Hepatocyte (in vitro differentiated cells): ENCODE results near the gene MYOD1. TPM values are rescaled to one million over a fixed set of nuclear protein-coding genes. Genes with fewer than 3 reads are reported as not detected.

ENCODE experiments used
- DNase-seq: peaks from one replicate; pipeline ENCODE4 v3.0.0-alpha.2; 2016; ENCODE audit warnings: low spot score
- H2AFZ ChIP-seq: fragments of 200-600 bp; sonication (generic); 2 replicates; pipeline ENCODE4 v1.6.0; 2016; ENCODE audit warnings: antibody characterized with exemption, mild to moderate bottlenecking
- H3K27ac ChIP-seq: fragments of 200-600 bp; sonication (generic); 2 replicates; pipeline ENCODE4 v1.5.1; 2016; ENCODE audit warnings: mild to moderate bottlenecking
- H3K27me3 ChIP-seq: fragments of 200-600 bp; sonication (generic); 2 replicates; pipeline ENCODE4 v1.6.1; 2016
- H3K36me3 ChIP-seq: fragments of 200-600 bp; sonication (generic); replicated peaks from 2 replicates; pipeline ENCODE4 v1.5.1; 2016; ENCODE audit warnings: low read depth; ENCODE audit not compliant: insufficient read depth
- H3K4me1 ChIP-seq: fragments of 200-600 bp; sonication (generic); 2 replicates; pipeline ENCODE4 v1.5.1; 2016; ENCODE audit warnings: mild to moderate bottlenecking, moderate library complexity; ENCODE audit not compliant: insufficient read depth
- H3K4me2 ChIP-seq: fragments of 200-600 bp; sonication (generic); 2 replicates; pipeline ENCODE4 v1.6.0; 2016
- H3K4me3 ChIP-seq: fragments of 200-600 bp; sonication (generic); 2 replicates; pipeline ENCODE4 v1.5.1; 2016; ENCODE audit warnings: mild to moderate bottlenecking
- H3K79me2 ChIP-seq: fragments of 200-600 bp; sonication (generic); 2 replicates; pipeline ENCODE4 v1.6.0; 2017; ENCODE audit warnings: mild to moderate bottlenecking
- H3K9me2 ChIP-seq: fragments of 200-600 bp; sonication (generic); replicated peaks from 2 replicates; pipeline ENCODE4 v1.6.0; 2017; ENCODE audit warnings: mild to moderate bottlenecking; ENCODE audit not compliant: insufficient read depth
- H3K9me3 ChIP-seq: fragments of 200-600 bp; sonication (generic); 2 replicates; pipeline ENCODE4 v1.5.1; 2016; ENCODE audit warnings: low read depth, mild to moderate bottlenecking
- H4K20me1 ChIP-seq: fragments of 200-600 bp; sonication (generic); 2 replicates; pipeline ENCODE4 v1.6.0; 2016; ENCODE audit warnings: mild to moderate bottlenecking; ENCODE audit not compliant: insufficient read depth, poor library complexity, severe bottlenecking
- EZH2 ChIP-seq: fragments of 200-600 bp; sonication (generic); IDR thresholded peaks from 2 replicates; pipeline ENCODE4 v1.6.1; 2016; ENCODE audit warnings: antibody characterized with exemption, mild to moderate bottlenecking, borderline replicate concordance
- EZH2phosphoT487 ChIP-seq: fragments of 200-600 bp; sonication (generic); IDR thresholded peaks from one replicate; pipeline ENCODE4 v1.6.1; 2018; ENCODE audit warnings: antibody characterized with exemption, mild to moderate bottlenecking, low read depth, moderate library complexity; ENCODE audit not compliant: unreplicated experiment, severe bottlenecking
- WGBS: methylation state at CpG from one replicate; pipeline ENCODE4 v1.1.6; 2016; ENCODE audit warnings: low lambda C conversion rate; ENCODE audit errors: missing lambda C conversion rate; 5-methylcytosine and 5-hydroxymethylcytosine counted together
- polyA plus RNA-seq: library from polyadenylated mRNA; unstranded; fragments of >200 nt; fragmentation: Nextera tagmentation; extraction: Ambion mirVana; gene quantifications from 2 replicates; pipeline ENCODE4 v1.2.1, GENCODE V29; 2016
- total RNA-seq: library from RNA; depleted of rRNA; stranded (reverse); fragments of >200 nt; gene quantifications from 2 replicates; pipeline ENCODE4 v1.2.3, GENCODE V29; 2014
- TF ChIP-seq, protein P1 (sequence below): fragments of 200-600 bp; sonication (generic); IDR thresholded peaks from 2 replicates; pipeline ENCODE4 v1.5.1; 2016; ENCODE audit warnings: antibody characterized with exemption, mild to moderate bottlenecking; ENCODE audit not compliant: poor library complexity

MYOD1 gene
- total and polyA plus RNA-seq, 2 experiments from 2014 or later: not detected

DNA sequence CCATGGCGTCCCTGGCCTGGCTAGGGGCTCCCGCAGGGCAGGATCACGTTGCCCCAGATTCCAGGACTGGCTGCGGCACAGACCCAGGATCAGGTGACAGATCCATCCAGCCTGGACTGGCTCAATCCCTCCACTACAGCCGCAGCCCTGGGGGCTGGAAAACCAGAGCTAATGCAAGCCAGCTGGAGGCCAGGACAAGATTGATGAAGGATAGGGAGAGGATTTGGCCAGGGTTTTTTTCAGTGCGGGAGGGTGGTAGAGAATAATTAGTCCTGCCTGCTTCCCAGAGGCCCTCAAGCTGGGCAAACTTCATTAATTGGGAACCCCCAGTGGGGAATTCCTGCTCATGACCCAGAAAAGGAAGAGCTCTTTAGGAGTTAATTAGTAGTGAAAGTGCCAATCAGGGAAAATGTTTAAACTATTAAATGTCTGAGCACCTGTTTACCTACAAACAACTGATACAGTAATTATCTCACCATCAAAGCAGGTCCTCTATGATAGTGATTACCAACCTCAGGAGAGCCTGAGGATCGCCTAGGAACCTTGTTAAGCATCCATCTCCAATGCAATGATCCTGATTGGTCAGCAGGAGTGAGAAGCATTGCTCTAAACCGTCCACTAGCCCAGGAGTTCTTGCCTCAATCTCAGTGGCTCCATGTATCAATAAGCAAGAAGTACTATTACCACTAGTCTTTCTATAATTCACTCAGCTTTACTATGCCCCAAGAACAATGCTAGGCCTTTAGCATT lies 33.0 kb upstream of the MYOD1 start:
- Histone ChIP-seq H3K4me2 (no peak overlapping the region), H3K9me2 (no peaks in the 10 kb centered on the region), H3K4me3 (no peak overlapping the region), H3K27me3 (peaks cover 31% of the 10 kb centered on the region), H4K20me1 (no peaks in the 10 kb centered on the region), H3K36me3 (no peaks in the 10 kb centered on the region), H2AFZ (no peak overlapping the region), H3K27ac (no peak overlapping the region), H3K4me1 (no peaks in the 10 kb centered on the region), H3K9me3 (no peaks in the 10 kb centered on the region), H3K79me2 (no peaks in the 10 kb centered on the region)
- TF ChIP-seq EZH2: no peak
- TF ChIP-seq, protein P1, sequence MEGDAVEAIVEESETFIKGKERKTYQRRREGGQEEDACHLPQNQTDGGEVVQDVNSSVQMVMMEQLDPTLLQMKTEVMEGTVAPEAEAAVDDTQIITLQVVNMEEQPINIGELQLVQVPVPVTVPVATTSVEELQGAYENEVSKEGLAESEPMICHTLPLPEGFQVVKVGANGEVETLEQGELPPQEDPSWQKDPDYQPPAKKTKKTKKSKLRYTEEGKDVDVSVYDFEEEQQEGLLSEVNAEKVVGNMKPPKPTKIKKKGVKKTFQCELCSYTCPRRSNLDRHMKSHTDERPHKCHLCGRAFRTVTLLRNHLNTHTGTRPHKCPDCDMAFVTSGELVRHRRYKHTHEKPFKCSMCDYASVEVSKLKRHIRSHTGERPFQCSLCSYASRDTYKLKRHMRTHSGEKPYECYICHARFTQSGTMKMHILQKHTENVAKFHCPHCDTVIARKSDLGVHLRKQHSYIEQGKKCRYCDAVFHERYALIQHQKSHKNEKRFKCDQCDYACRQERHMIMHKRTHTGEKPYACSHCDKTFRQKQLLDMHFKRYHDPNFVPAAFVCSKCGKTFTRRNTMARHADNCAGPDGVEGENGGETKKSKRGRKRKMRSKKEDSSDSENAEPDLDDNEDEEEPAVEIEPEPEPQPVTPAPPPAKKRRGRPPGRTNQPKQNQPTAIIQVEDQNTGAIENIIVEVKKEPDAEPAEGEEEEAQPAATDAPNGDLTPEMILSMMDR: no peak
- TF ChIP-seq EZH2phosphoT487: no peak
- WGBS: 47% methylated on average over 8 of the region's 8 CpGs
- DNase-seq: no peak

DNA sequence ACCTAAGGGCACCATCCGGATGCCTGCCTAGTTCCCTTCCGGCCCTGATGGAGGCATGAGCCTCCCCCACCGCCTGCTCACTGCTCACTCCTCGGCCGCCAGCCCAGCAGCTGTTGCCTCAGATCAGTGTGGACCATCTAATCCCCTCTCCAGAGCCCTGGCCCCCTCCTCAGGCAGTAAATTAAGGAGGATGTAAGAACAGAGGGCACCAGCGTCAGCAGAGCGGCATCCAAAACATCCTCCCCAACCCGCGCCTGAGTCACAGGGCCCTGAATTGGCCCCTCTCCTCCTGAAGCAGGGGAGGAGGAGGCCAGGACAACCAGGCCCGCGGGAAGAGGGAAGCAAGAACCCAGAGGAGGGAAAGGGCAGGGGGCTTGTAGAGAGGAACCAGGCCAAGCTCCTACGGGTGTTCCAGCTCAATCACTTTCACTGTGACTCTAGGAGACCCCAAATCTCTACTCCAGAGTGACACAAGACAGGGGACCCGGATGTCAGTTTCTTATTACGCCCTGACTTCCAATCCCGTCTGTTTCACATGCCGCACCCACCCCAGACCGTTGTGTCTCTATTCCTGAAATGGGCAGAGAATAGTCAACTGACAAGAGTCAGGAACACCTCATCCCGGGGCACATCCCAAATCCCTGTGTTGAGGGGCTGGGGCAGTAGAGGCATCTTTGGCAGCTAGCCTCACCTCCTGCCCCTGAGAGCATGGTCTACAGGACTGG lies 31.3 kb upstream of the MYOD1 start:
- Histone ChIP-seq H4K20me1 (no peaks in the 10 kb centered on the region), H3K9me2 (no peaks in the 10 kb centered on the region), H3K4me2 (no peak overlapping the region), H3K27me3 (peaks cover 43% of the 10 kb centered on the region), H2AFZ (no peak overlapping the region), H3K4me3 (no peak overlapping the region), H3K4me1 (no peaks in the 10 kb centered on the region), H3K36me3 (no peaks in the 10 kb centered on the region), H3K27ac (no peak overlapping the region), H3K79me2 (no peaks in the 10 kb centered on the region), H3K9me3 (no peaks in the 10 kb centered on the region)
- DNase-seq: no peak
- WGBS: 91% methylated on average over 18 of the region's 18 CpGs
- TF ChIP-seq EZH2: no peak
- TF ChIP-seq, protein P1: no peak
- no peak for TF ChIP-seq EZH2phosphoT487

DNA sequence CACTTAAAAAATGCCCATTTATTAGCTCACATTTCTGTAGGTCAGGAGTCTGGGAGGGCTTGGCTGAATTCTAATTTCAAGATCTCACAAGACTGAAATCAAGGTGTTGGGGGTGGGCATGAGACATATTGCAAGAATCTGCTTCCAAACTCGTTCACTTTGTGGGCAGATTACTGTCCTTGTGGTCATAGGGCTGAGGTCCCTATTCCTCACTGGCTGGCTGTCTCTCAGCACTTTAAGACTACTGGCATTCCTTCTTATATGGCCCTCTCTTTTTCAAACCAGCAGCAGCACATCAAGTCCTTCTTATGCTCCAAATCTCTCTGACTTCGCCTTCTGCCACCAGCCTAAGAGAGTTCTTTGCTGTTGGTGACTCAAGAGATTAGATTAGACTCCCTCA lies 27.8 kb upstream of the MYOD1 start:
- peaks cover 65% of the 10 kb centered on the region for H3K27me3 ChIP-seq
- WGBS: 67% methylated on average over 2 of the region's 2 CpGs
- no peak for DNase-seq
- no peaks in the 10 kb centered on the region for H3K79me2 ChIP-seq
- H4K20me1 ChIP-seq: no peaks in the 10 kb centered on the region
- H3K36me3 ChIP-seq: no peaks in the 10 kb centered on the region
- no peaks in the 10 kb centered on the region for H3K9me2 ChIP-seq
- H3K4me2 ChIP-seq: no peak overlapping the region
- no peaks in the 10 kb centered on the region for H3K4me1 ChIP-seq
- TF ChIP-seq, protein P1: no peak
- TF ChIP-seq EZH2: no peak
- no peak for TF ChIP-seq EZH2phosphoT487
- H3K9me3 ChIP-seq: no peaks in the 10 kb centered on the region
- H3K4me3 ChIP-seq: no peak overlapping the region
- H3K27ac ChIP-seq: no peak overlapping the region
- H2AFZ ChIP-seq: no peak overlapping the region
